OCI-LY7 (cell line): ENCODE data around the gene VSIG2. TPM values are rescaled to one million over a fixed set of nuclear protein-coding genes. Genes with fewer than 3 reads are reported as not detected.

Experiments used
- BruUV-seq: library from RNA; stranded (reverse); fragments of 400-500 nt; replicated peaks from 2 replicates; lab custom pipeline; 2021; lab: Mats Ljungman, UMichigan
- CTCF ChIA-PET: fragments of 300-600 bp; sonication (Branson Sonifier 250); formaldehyde crosslinking; loops from one replicate; lab custom pipeline; 2022; ENCODE audit warnings: antibody characterized with exemption; ENCODE audit not compliant: unreplicated experiment; lab: Charles Lee
- POLR2A ChIA-PET: fragments of 300-600 bp; sonication (Branson Sonifier 250); formaldehyde crosslinking; loops from one replicate; lab custom pipeline; 2022; ENCODE audit warnings: antibody characterized with exemption; lab: Charles Lee
- DNase-seq: peaks from one replicate; pipeline ENCODE4 v3.0.0-alpha.2; 2015; ENCODE audit warnings: low spot score
- H2AFZ ChIP-seq: fragments of 200-600 bp; sonication (generic), shearing (Covaris generic); 2 replicates; pipeline ENCODE4 v1.6.1; 2014; ENCODE audit warnings: mild to moderate bottlenecking, antibody characterized with exemption, low read length, moderate library complexity
- H3K27ac ChIP-seq: fragments of 200-600 bp; sonication (generic); 2 replicates; pipeline ENCODE4 v1.5.1; 2014; ENCODE audit warnings: mixed run types, low read depth, mild to moderate bottlenecking, moderate library complexity, low read length, inconsistent platforms; ENCODE audit not compliant: poor library complexity, severe bottlenecking
- H3K36me3 ChIP-seq: fragments of 200-600 bp; sonication (generic); 2 replicates; pipeline ENCODE4 v1.6.1; 2014; ENCODE audit warnings: mild to moderate bottlenecking, antibody characterized with exemption, low read length, moderate library complexity, mixed read lengths; ENCODE audit not compliant: insufficient read depth
- H3K4me1 ChIP-seq: fragments of 200-600 bp; sonication (generic); 2 replicates; pipeline ENCODE4 v1.5.1; 2014; ENCODE audit warnings: mild to moderate bottlenecking, low read length; ENCODE audit not compliant: insufficient read depth, poor library complexity, severe bottlenecking
- H3K4me2 ChIP-seq: fragments of 200-600 bp; sonication (generic); 2 replicates; pipeline ENCODE4 v1.6.1; 2014; ENCODE audit warnings: mild to moderate bottlenecking, low read length
- H3K4me3 ChIP-seq: fragments of 200-600 bp; sonication (generic); 2 replicates; pipeline ENCODE4 v1.5.1; 2014; ENCODE audit warnings: mild to moderate bottlenecking, low read depth, low read length; ENCODE audit not compliant: poor library complexity, severe bottlenecking
- H3K79me2 ChIP-seq: fragments of 200-600 bp; sonication (generic); 2 replicates; pipeline ENCODE4 v1.6.1; 2016; ENCODE audit warnings: low read depth, mild to moderate bottlenecking, low read length, moderate library complexity, mixed read lengths; ENCODE audit not compliant: insufficient read depth
- H3K9me2 ChIP-seq: fragments of 200-600 bp; sonication (generic); 2 replicates; pipeline ENCODE4 v1.6.1; 2016; ENCODE audit warnings: mild to moderate bottlenecking, low read length, mixed read lengths; ENCODE audit not compliant: insufficient read depth
- H3K9me3 ChIP-seq: fragments of 200-600 bp; sonication (generic); 2 replicates; pipeline ENCODE4 v1.6.1; 2014; ENCODE audit warnings: mild to moderate bottlenecking, mixed run types, low read length, mixed read lengths
- H4K20me1 ChIP-seq: fragments of 200-600 bp; sonication (generic); 2 replicates; pipeline ENCODE4 v1.6.1; 2014; ENCODE audit warnings: mild to moderate bottlenecking, antibody characterized with exemption, low read length, moderate library complexity, mixed read lengths; ENCODE audit not compliant: insufficient read depth
- EZH2phosphoT487 ChIP-seq: fragments of 200-600 bp; sonication (generic); IDR thresholded peaks from 2 replicates; pipeline ENCODE4 v1.6.1; 2018; ENCODE audit warnings: low read depth, borderline replicate concordance, mild to moderate bottlenecking, mixed run types, antibody characterized with exemption, low read length, moderate library complexity, mixed read lengths
- intact Hi-C: fragments of 100-400 bp; cut with micrococcal nuclease; formaldehyde crosslinking; loops from one replicate; pipeline ENCODE4 v1.10.0; 2022; ENCODE audit not compliant: unreplicated experiment
- total RNA-seq, 2 experiments: library from RNA; depleted of rRNA in 1 of 2; stranded (reverse); fragments of >200 nt in 1 of 2; shearing (Covaris generic) in 1 of 2; gene quantifications; 2 replicates each; pipeline ENCODE4 v1.2.3, GENCODE V29; 2014 to 2022
- TF ChIP-seq, protein P1 (sequence below): fragments of 200-600 bp; sonication (generic); conservative IDR thresholded peaks from 2 replicates; pipeline ENCODE4 v1.5.1; 2014; ENCODE audit warnings: mild to moderate bottlenecking, antibody characterized with exemption, low read length, moderate library complexity, mixed read lengths

Gene VSIG2
- total RNA-seq, 2 experiments from 2014 or later = not detected

GRCh38 chr11:124725719-124726105, 26.3 kb downstream of the VSIG2 start:
- POLR2A ChIA-PET = interaction anchor here (1.3 kb wide), 1 partner anchor 9 kb away, joined by 4 read pairs; no protein-coding TSS in a partner anchor
- Histone ChIP-seq H3K27ac (peak overlapping the region; percentile 31), H4K20me1 (no peaks in the 10 kb centered on the region), H2AFZ (peak overlapping the region; percentile 82), H3K4me3 (peak overlapping the region; percentile 48), H3K4me1 (peaks cover 40% of the 10 kb centered on the region), H3K9me2 (no peaks in the 10 kb centered on the region), H3K79me2 (no peaks in the 10 kb centered on the region), H3K36me3 (no peaks in the 10 kb centered on the region), H3K4me2 (peak overlapping the region; percentile 76), H3K9me3 (no peaks in the 10 kb centered on the region)
- no TSS peak for BruUV-seq
- CTCF ChIA-PET = no interaction called here
- TF ChIP-seq, protein P1, sequence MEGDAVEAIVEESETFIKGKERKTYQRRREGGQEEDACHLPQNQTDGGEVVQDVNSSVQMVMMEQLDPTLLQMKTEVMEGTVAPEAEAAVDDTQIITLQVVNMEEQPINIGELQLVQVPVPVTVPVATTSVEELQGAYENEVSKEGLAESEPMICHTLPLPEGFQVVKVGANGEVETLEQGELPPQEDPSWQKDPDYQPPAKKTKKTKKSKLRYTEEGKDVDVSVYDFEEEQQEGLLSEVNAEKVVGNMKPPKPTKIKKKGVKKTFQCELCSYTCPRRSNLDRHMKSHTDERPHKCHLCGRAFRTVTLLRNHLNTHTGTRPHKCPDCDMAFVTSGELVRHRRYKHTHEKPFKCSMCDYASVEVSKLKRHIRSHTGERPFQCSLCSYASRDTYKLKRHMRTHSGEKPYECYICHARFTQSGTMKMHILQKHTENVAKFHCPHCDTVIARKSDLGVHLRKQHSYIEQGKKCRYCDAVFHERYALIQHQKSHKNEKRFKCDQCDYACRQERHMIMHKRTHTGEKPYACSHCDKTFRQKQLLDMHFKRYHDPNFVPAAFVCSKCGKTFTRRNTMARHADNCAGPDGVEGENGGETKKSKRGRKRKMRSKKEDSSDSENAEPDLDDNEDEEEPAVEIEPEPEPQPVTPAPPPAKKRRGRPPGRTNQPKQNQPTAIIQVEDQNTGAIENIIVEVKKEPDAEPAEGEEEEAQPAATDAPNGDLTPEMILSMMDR = no peak
- TF ChIP-seq EZH2phosphoT487 = no peak
- intact Hi-C loops = no loop called here
- DNase-seq = no peak

DNA sequence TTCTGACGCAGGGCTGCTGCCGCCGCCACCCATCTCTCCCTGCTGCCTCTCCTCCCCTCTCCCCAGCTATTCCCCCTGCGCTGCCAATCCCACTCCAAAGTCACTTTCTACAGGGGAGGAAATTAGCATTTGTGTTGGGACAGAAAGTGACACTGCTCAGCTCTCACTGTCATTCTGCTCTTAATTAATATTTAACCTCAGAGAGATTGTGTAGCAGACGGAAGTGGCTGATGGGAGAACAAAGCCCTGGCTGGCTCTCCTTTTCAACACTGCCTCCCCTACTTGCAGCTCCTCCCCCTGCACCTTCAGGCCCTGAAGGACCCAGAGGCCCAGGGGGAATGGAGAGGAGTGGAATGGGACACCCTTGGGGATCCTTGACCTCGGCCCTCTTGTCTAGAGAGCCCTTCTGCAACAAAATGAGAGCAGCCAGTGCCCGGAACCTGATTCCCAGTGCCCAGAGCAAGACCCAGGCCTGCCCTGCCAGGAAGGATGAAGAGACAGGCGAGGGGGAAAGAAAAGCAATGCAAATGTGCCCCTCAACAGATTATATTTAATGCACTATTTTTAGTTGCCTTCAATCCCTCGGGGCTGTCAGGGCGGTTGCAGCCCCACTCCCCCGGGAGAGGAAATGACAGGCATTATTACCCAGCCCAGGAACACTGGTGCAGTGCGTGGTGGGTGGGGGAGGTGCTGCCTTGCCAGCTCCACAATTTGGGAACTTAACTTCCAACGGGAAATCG, 26.9 kb downstream of the VSIG2 start:
- Histone ChIP-seq H3K9me3 (no peaks in the 10 kb centered on the region), H2AFZ (peak overlapping the region; percentile 82), H3K79me2 (no peaks in the 10 kb centered on the region), H4K20me1 (no peaks in the 10 kb centered on the region), H3K4me3 (peak overlapping the region; percentile 48), H3K4me1 (peaks cover 40% of the 10 kb centered on the region), H3K9me2 (no peaks in the 10 kb centered on the region), H3K36me3 (no peaks in the 10 kb centered on the region), H3K27ac (peak overlapping the region; percentile 31), H3K4me2 (peak overlapping the region; percentile 76)
- ChIA-PET CTCF (no interaction called here), POLR2A (interaction anchor here (1.2 to 1.3 kb wide), 2 partner anchors 9 to 25 kb away, joined by 3 to 4 read pairs; no protein-coding TSS in a partner anchor)
- peak; percentile 69 for DNase-seq
- intact Hi-C loops = no loop called here
- TF ChIP-seq EZH2phosphoT487 = no peak
- TF ChIP-seq, protein P1 = no peak
- no TSS peak for BruUV-seq

- Histone ChIP-seq H3K36me3 (no peaks in the 10 kb centered on the region), H3K27ac (no peak overlapping the region), H3K79me2 (no peaks in the 10 kb centered on the region), H3K4me2 (peak overlapping the region; percentile 26; the same call in 1 of the 2 replicates), H2AFZ (peak overlapping the region; percentile 14; the same call in 1 of the 2 replicates), H3K4me1 (peaks cover 40% of the 10 kb centered on the region), H3K4me3 (no peak overlapping the region), H4K20me1 (no peaks in the 10 kb centered on the region), H3K9me2 (no peaks in the 10 kb centered on the region), H3K9me3 (no peaks in the 10 kb centered on the region)
- TF ChIP-seq, protein P1 = no peak
- no peak for TF ChIP-seq EZH2phosphoT487
- BruUV-seq = no TSS peak
- ChIA-PET POLR2A (no interaction called here), CTCF (no interaction called here)
- DNase-seq = no peak
- intact Hi-C loops = no loop called here
These were observed 29.9 kb downstream of the VSIG2 start for GRCh38 chr11:124722176-124722575.
